ENCODE measurements around the gene GNAL. TPM values are rescaled to one million over a fixed set of nuclear protein-coding genes. Genes with fewer than 3 reads are reported as not detected.

The GNAL gene
- total RNA-seq, 1 experiment from 2014 or later = 24.0 TPM

GRCh38 chr18:11792632-11793031, 103.6 kb downstream of the GNAL start:
- Histone ChIP-seq H3K4me1 (ENCODE audit: insufficient read depth, low read length) (peaks cover 7% of the 10 kb centered on the region; the same call in 1 of the 2 replicates), H2AK5ac (ENCODE audit: insufficient read length, low read length) (no peak overlapping the region), H3K23ac (ENCODE audit: insufficient read length, low read depth, low read length) (no peak overlapping the region), H3K9ac (ENCODE audit: extremely low read depth, insufficient read length, low read length) (no peak overlapping the region), H3K18ac (ENCODE audit: insufficient read length, low read depth, low read length) (no peak overlapping the region), H3K4me2 (ENCODE audit: insufficient read depth, insufficient read length, low read length) (no peak overlapping the region), H4K8ac (replicated peaks; ENCODE audit: insufficient read length, low read depth, low read length) (no peak overlapping the region), H3K56ac (ENCODE audit: insufficient read length, low read depth, low read length) (no peak overlapping the region), H3K4ac (ENCODE audit: low read depth, low read length) (no peak overlapping the region), H4K5ac (ENCODE audit: insufficient read length, low read depth, low read length) (no peak overlapping the region), H4K20me1 (ENCODE audit: control insufficient read depth, insufficient read depth, insufficient read length) (no peaks in the 10 kb centered on the region), H2BK15ac (ENCODE audit: low read depth, low read length) (no peak overlapping the region), H3K9me3 (ENCODE audit: control insufficient read depth, low read depth, low read length) (no peaks in the 10 kb centered on the region), H2BK120ac (ENCODE audit: low read depth, low read length, poor library complexity, severe bottlenecking) (no peak overlapping the region), H2BK5ac (ENCODE audit: insufficient read length, low read length) (no peak overlapping the region), H2BK12ac (ENCODE audit: insufficient read length, low read depth, low read length) (no peak overlapping the region), H3K23me2 (ENCODE audit: insufficient read length, low read depth, low read length, poor library complexity, severe bottlenecking) (no peaks in the 10 kb centered on the region), H3K14ac (ENCODE audit: insufficient read depth, low read length) (no peak overlapping the region), H3K27me3 (ENCODE audit: insufficient read depth, low read length) (no peaks in the 10 kb centered on the region), H4K91ac (ENCODE audit: insufficient read length, low read depth, low read length) (no peak overlapping the region), H3K27ac (ENCODE audit: insufficient read length, low read depth, low read length) (no peak overlapping the region), H3K79me2 (ENCODE audit: insufficient read depth, low read length) (0 out of 2 replicates have a peak, but pooled peaks cover 2% of the 10 kb centered on the region), H3K79me1 (ENCODE audit: insufficient read depth, low read depth, low read length, poor library complexity, severe bottlenecking) (no peaks in the 10 kb centered on the region), H3T11ph (ENCODE audit: low read length) (no peak overlapping the region), H2BK20ac (ENCODE audit: low read depth, low read length, poor library complexity, severe bottlenecking) (no peak overlapping the region), H2AFZ (ENCODE audit: low read length) (no peak overlapping the region)
- DNase-seq = no peak
- TF ChIP-seq CTCF (conservative IDR thresholded peaks at IDR 0.05) = no peak
- H3K4me1 Mint-ChIP-seq = peaks cover 35 to 44% of the 10 kb centered on the region in 2 experiments
- H3K9me3 Mint-ChIP-seq = peaks cover 0 to 2% of the 10 kb centered on the region in 2 experiments; a peak in 1 of 5 replicates
- H3K27ac Mint-ChIP-seq = no peak overlapping the region
- peaks cover 0 to 15% (median 4%) of the 10 kb centered on the region in 3 experiments; a peak in 5 of 7 replicates for H3K36me3 Mint-ChIP-seq (ENCODE audit: insufficient read depth in 1 of 3, low read depth in 3 of 3)
- H3K27me3 Mint-ChIP-seq (ENCODE audit: low read depth) = no peaks in the 10 kb centered on the region
- no peak overlapping the region for H3K4me3 Mint-ChIP-seq
